Testis (tissue), 3 donors: ENCODE data around the gene HOXA6. TPM values are rescaled to one million over a fixed set of nuclear protein-coding genes. Genes with fewer than 3 reads are reported as not detected.

Experiments
- microRNA counts, 2 donors: library from miRNA; unstranded; fragments of <30 nt; microRNA quantifications; one replicate each; lab custom pipeline; 2016
- microRNA-seq, 2 donors: library from miRNA; unstranded; fragments of <30 nt; microRNA quantifications; one replicate each; pipeline ENCODE4, GENCODE V29; 2016; ENCODE audit warnings: borderline number of aligned reads in 2 of 2, borderline replicate concordance in 1 of 2
- polyA plus RNA-seq: library from polyadenylated mRNA; stranded (reverse); fragments of 350-450 nt; fragmentation: Illumina TruSeq; extraction: RNeasy Lipid Tissue Mini Kit (QIAGEN cat#74804); gene quantifications from one replicate; pipeline ENCODE4 v1.2.3, GENCODE V29; 2014; ENCODE audit warnings: low read depth, low replicate concordance; ENCODE audit not compliant: insufficient read depth
- small RNA-seq, 2 donors: library from RNA; depleted of rRNA; stranded (forward); fragments of <200 nt; gene quantifications; one replicate each; pipeline ENCODE3, GENCODE V24; 2016
- total RNA-seq, 2 donors: library from RNA; depleted of rRNA; stranded (reverse); fragments of >200 nt; gene quantifications; one replicate each; pipeline ENCODE4 v1.2.3, GENCODE V29; 2016

Gene HOXA6
- total and polyA plus RNA-seq, 3 donors from 2014 or later: 0.37 TPM; not detected in 2

MicroRNAs encoded within 50 kb of the gene (microRNA counts, 767-probe panel; counts per million panel counts)
- 0 to 152 counts per million in 2 donors for microRNA hsa-miR-196b-5p (lab: Ali Mortazavi, UCI)

Small RNA genes within 50 kb of the gene (microRNA-seq; reads per million reads assigned to microRNA genes)
- gene MIR196B: 43.8 to 62.2 reads per million in 2 donors

Small RNA genes within 50 kb of the gene (small RNA-seq; reads per million reads assigned to genes)
- 0 reads per million in 2 donors for gene AC004080.5
- 0 reads per million in 2 donors for gene RF01977
- gene RF02140: 0 reads per million in 2 donors
- gene RF02141: 0 reads per million in 2 donors

Other genes with a start within 250 kb of the HOXA6 start
- gene HOXA1, start 51.8 kb downstream of the HOXA6 start, total RNA-seq: under 1 TPM; 0.37 to 0.79 TPM
- 0.16 TPM for gene HOXA1, start 51.8 kb downstream of the HOXA6 start, polyA plus RNA-seq
- under 1 TPM in 1 of 2 donors, not detected in 1; 0.31 TPM for gene HOXA2, start 45.1 kb downstream of the HOXA6 start, total RNA-seq
- 0.32 TPM for gene HOXA2, start 45.1 kb downstream of the HOXA6 start, polyA plus RNA-seq
- gene HOXA4, start 17.0 kb downstream of the HOXA6 start, total RNA-seq: 1 to 10 TPM; 1.7 to 3.4 TPM
- gene HOXA4, start 17.0 kb downstream of the HOXA6 start, polyA plus RNA-seq: 3.3 TPM
- under 1 TPM in 1 of 2 donors, not detected in 1; 0.63 TPM for gene HOXA5, start 4.1 kb downstream of the HOXA6 start, total RNA-seq
- gene HOXA5, start 4.1 kb downstream of the HOXA6 start, polyA plus RNA-seq: 7.6 TPM
- gene HOXA3, start 4.8 kb upstream of the HOXA6 start, total RNA-seq: 1 to 10 TPM in 1 of 2 donors, under 1 TPM in 1; 0.93 to 2.4 TPM
- 2.8 TPM for gene HOXA3, start 4.8 kb upstream of the HOXA6 start, polyA plus RNA-seq
- gene HOXA7, start 8.9 kb upstream of the HOXA6 start, total RNA-seq: 1 to 10 TPM; 3.1 to 7.8 TPM
- gene HOXA7, start 8.9 kb upstream of the HOXA6 start, polyA plus RNA-seq: 13.1 TPM
- under 1 TPM; 0.25 to 0.39 TPM for gene HOXA9, start 17.8 kb upstream of the HOXA6 start, total RNA-seq
- 1.0 TPM for gene HOXA9, start 17.8 kb upstream of the HOXA6 start, polyA plus RNA-seq
- 1 to 10 TPM in 1 of 2 donors, under 1 TPM in 1; 0.31 to 1.8 TPM for gene HOXA10, start 26.5 kb upstream of the HOXA6 start, total RNA-seq
- 1.6 TPM for gene HOXA10, start 26.5 kb upstream of the HOXA6 start, polyA plus RNA-seq
- gene HOXA11, start 37.5 kb upstream of the HOXA6 start, total RNA-seq: under 1 TPM in 1 of 2 donors, not detected in 1; 0.25 TPM
- 0.96 TPM for gene HOXA11, start 37.5 kb upstream of the HOXA6 start, polyA plus RNA-seq
- gene HOXA13, start 52.3 kb upstream of the HOXA6 start, total RNA-seq: not detected
- 0.30 TPM for gene HOXA13, start 52.3 kb upstream of the HOXA6 start, polyA plus RNA-seq
- gene EVX1, start 95.0 kb upstream of the HOXA6 start, total RNA-seq: under 1 TPM; 0.25 to 0.63 TPM
- 1.4 TPM for gene EVX1, start 95.0 kb upstream of the HOXA6 start, polyA plus RNA-seq